Gastrocnemius medialis (tissue), 4 donors: ENCODE measurements around the gene ADH7.

Source experiments
- POLR2A ChIP-seq, 2 donors: fragments of 450-650 bp; IDR thresholded peaks; one replicate each; pipeline ENCODE4 v1.6.1; 2017; ENCODE audit warnings: antibody characterized with exemption in 2 of 2, mild to moderate bottlenecking in 2 of 2, moderate library complexity in 2 of 2
- TF ChIP-seq, protein P1 (sequence below), 5 experiments: fragments of 450-650 bp in 3 of 5; fragments of 200-600 bp in 2 of 5; sonication (generic) in 2 of 5; IDR thresholded peaks in 4 of 5; conservative IDR thresholded peaks in 1 of 5; 1 replicate in 4 of 5; 2 replicates in 1 of 5; pipeline ENCODE4 v1.5.1; 2016 to 2019; ENCODE audit warnings: antibody characterized with exemption in 5 of 5, mild to moderate bottlenecking in 3 of 5, moderate library complexity in 3 of 5

DNA sequence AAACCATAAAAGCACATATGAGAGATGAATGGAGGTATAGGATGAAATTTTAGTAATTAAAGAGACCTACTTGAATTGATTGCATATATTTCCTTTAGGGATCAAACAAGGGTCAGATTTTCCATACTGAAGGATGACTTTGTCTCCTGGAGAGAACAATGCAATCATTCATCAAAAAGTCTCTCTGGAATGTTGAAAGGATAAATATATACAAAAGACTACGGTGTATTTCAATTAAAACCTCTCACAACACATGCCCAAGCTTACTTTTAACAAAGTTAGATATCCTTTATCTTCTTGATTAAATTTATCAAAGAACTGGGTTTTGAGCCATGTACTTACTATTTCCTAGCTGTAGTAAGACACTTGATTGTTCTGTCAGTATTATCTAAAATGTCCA lies 36.8 kb upstream of the ADH7 start:
- TF ChIP-seq, protein P1, sequence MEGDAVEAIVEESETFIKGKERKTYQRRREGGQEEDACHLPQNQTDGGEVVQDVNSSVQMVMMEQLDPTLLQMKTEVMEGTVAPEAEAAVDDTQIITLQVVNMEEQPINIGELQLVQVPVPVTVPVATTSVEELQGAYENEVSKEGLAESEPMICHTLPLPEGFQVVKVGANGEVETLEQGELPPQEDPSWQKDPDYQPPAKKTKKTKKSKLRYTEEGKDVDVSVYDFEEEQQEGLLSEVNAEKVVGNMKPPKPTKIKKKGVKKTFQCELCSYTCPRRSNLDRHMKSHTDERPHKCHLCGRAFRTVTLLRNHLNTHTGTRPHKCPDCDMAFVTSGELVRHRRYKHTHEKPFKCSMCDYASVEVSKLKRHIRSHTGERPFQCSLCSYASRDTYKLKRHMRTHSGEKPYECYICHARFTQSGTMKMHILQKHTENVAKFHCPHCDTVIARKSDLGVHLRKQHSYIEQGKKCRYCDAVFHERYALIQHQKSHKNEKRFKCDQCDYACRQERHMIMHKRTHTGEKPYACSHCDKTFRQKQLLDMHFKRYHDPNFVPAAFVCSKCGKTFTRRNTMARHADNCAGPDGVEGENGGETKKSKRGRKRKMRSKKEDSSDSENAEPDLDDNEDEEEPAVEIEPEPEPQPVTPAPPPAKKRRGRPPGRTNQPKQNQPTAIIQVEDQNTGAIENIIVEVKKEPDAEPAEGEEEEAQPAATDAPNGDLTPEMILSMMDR (IDR thresholded peaks at IDR 0.05 in 4 of 5, conservative IDR thresholded peaks at IDR 0.05 in 1 of 5), result no peak
- no peak for TF ChIP-seq POLR2A (IDR thresholded peaks at IDR 0.05)
